ENCODE data around the gene LMOD3. TPM values are rescaled to one million over a fixed set of nuclear protein-coding genes. Genes with fewer than 3 reads are reported as not detected.
A peak's percentile ranks its signal among the peaks of the same experiment; 100 is the strongest.

Gene LMOD3
- total and polyA plus RNA-seq, 2 of the 4 experiments (the other 2 are of a cell fraction) = not detected

GRCh38 chr3:69079269-69080159 lies 42.9 kb downstream of the LMOD3 start:
- CTCF ChIA-PET = no interaction called here
- WGBS, 2 experiments (ENCODE audit: extremely low coverage in 2 of 2, insufficient read length in 1 of 2) = 0% methylated on average over 1 of the region's 29 CpGs; no CpG with 5 or more reads in 1 of the 2 experiments
- peaks cover 9% of the 10 kb centered on the region for H3K4me1 ChIP-seq (ENCODE audit: control insufficient read depth, insufficient read depth, low read length)
- H3K56ac ChIP-seq (ENCODE audit: extremely low read depth, insufficient read depth, low read length) = peak overlapping the region; percentile 46; the same call in 1 of the 2 replicates
- H3K14ac ChIP-seq (replicated peaks; ENCODE audit: low read depth, low read length) = peak overlapping the region; percentile 6; the same call in 1 of the 2 replicates
- H3K27me3 ChIP-seq (ENCODE audit: control insufficient read depth, insufficient read depth, low read length) = no peaks in the 10 kb centered on the region
- H4K5ac ChIP-seq (ENCODE audit: low read depth, low read length) = peak overlapping the region; percentile 39; the same call in 1 of the 2 replicates
- dilution Hi-C loops (cut with HindIII; ENCODE audit: low sequenced_read_pairs, unreplicated experiment) = no loop called here
- H3K4ac ChIP-seq (ENCODE audit: low read depth, low read length) = peak overlapping the region; percentile 49
- no peak overlapping the region for H2BK120ac ChIP-seq (ENCODE audit: low read depth, low read length)
- H2AK5ac ChIP-seq (ENCODE audit: low read depth, low read length) = no peak overlapping the region
- no peak overlapping the region for H4K91ac ChIP-seq (ENCODE audit: insufficient read depth, low read depth, low read length)
- H3K4me2 ChIP-seq (ENCODE audit: low read depth, low read length) = peak overlapping the region; percentile 100
- H3K9me1 ChIP-seq (ENCODE audit: insufficient read depth, low read length) = peaks cover 7% of the 10 kb centered on the region
- H2AK9ac ChIP-seq (replicated peaks; ENCODE audit: low read depth, low read length, poor library complexity) = peak overlapping the region; percentile 51
- intact Hi-C loops (cut with micrococcal nuclease) = loop anchor here (5.0 to 10.0 kb wide), 3 partner anchors 47 to 865 kb away; no protein-coding TSS in a partner anchor
- H3K9ac ChIP-seq (ENCODE audit: low read depth, low read length) = peak overlapping the region; percentile 96
- H3K4me3 ChIP-seq (ENCODE audit: insufficient read depth, low read depth, low read length) = peak overlapping the region; percentile 100
- H3K27ac ChIP-seq (ENCODE audit: insufficient read depth, low read length) = peak overlapping the region; percentile 55
- no peak overlapping the region for H2BK20ac ChIP-seq (ENCODE audit: low read depth, low read length)
- H2BK5ac ChIP-seq (ENCODE audit: low read depth, low read length, poor library complexity, severe bottlenecking) = peak overlapping the region; percentile 64
- peak overlapping the region; percentile 40 for H3K23ac ChIP-seq (ENCODE audit: low read depth, low read length)
- ATAC-seq (ENCODE audit: low read depth) = peak; percentile 44
- H3K36me3 ChIP-seq (ENCODE audit: control insufficient read depth, insufficient read depth, low read length) = 0 out of 2 replicates have a peak, but pooled peaks cover 3% of the 10 kb centered on the region
- H3K9me3 ChIP-seq (ENCODE audit: control insufficient read depth, insufficient read depth, low read length) = no peaks in the 10 kb centered on the region
- H2AFZ ChIP-seq (replicated peaks; ENCODE audit: low read length, poor library complexity) = peak overlapping the region; percentile 84
- no peak for DNase-seq
- POLR2A ChIA-PET (ENCODE audit: unreplicated experiment) = interaction anchor here (0.5 kb wide), 1 partner anchor 12 kb away, joined by 4 read pairs; no protein-coding TSS in a partner anchor
- peak overlapping the region in 1 of 2 experiments; percentile 3; a peak in 1 of 4 replicates for H4K8ac ChIP-seq (ENCODE audit: low read depth in 2 of 2, low read length in 2 of 2)
- H3K79me1 ChIP-seq (ENCODE audit: low read depth in 1 of 2, low read length in 2 of 2) = peaks cover 6 to 42% of the 10 kb centered on the region in 2 experiments
- BruUV-seq (replicated peaks) = TSS peak; percentile 53
- H2BK15ac ChIP-seq (ENCODE audit: low read depth, low read length) = no peak overlapping the region
- peaks cover 4% of the 10 kb centered on the region; the same call in 1 of the 2 replicates for H4K20me1 ChIP-seq (ENCODE audit: insufficient read depth, low read length)
- in situ Hi-C loops (cut with MboI; ENCODE audit: low sequenced_read_pairs) = no loop called here
- H3K18ac ChIP-seq (ENCODE audit: low read depth, low read length) = peak overlapping the region; percentile 83; the same call in 1 of the 2 replicates
- TF ChIP-seq RAD21 (IDR thresholded peaks at IDR 0.05; ENCODE audit: low read length) = no peak
- no peak for TF ChIP-seq MXI1 (IDR thresholded peaks at IDR 0.05; ENCODE audit: borderline replicate concordance, low read depth, low read length)
- no peak for TF ChIP-seq RCOR1 (IDR thresholded peaks at IDR 0.05; ENCODE audit: insufficient replicate concordance, low read length)
- no peak for TF ChIP-seq BHLHE40 (IDR thresholded peaks at IDR 0.05; ENCODE audit: low read depth, low read length)
- TF ChIP-seq SMC3 (IDR thresholded peaks at IDR 0.05; ENCODE audit: low read depth, low read length) = no peak
- no peak for TF ChIP-seq CTCF (conservative IDR thresholded peaks at IDR 0.05; ENCODE audit: low read depth, low read length)
- no peak for TF ChIP-seq NFE2L2 (IDR thresholded peaks at IDR 0.05; ENCODE audit: low read depth, low read length)
- TF ChIP-seq CEBPB (IDR thresholded peaks at IDR 0.05; ENCODE audit: low read depth, low read length) = no peak
- TF ChIP-seq USF2 (IDR thresholded peaks at IDR 0.05; ENCODE audit: low read depth, low read length) = no peak
- TF ChIP-seq POLR2A (IDR thresholded peaks at IDR 0.05; ENCODE audit: low read depth, low read length) = no peak
- TF ChIP-seq RFX5 (IDR thresholded peaks at IDR 0.05; ENCODE audit: low read depth, low read length) = no peak
- TF ChIP-seq ELK1 (IDR thresholded peaks at IDR 0.05; ENCODE audit: borderline replicate concordance, low read depth, low read length) = no peak
- TF ChIP-seq MAFK (IDR thresholded peaks at IDR 0.05; ENCODE audit: low read depth, low read length) = no peak
